Thoracic aorta endothelial cell (primary cell): Measurements from ENCODE around the gene PIK3CA. TPM values are rescaled to one million over a fixed set of nuclear protein-coding genes. Genes with fewer than 3 reads are reported as not detected.

Source experiments
- small RNA-seq: library from RNA; depleted of rRNA; stranded (forward); fragments of <200 nt; gene quantifications from one replicate; pipeline ENCODE3, GENCODE V24; 2012
- total RNA-seq: library from RNA; depleted of rRNA; stranded (reverse); fragments of >200 nt; gene quantifications from 2 replicates; pipeline ENCODE4 v1.2.3, GENCODE V29; 2012

Gene PIK3CA
- 40.2 and 42.7 TPM in 2 replicates for total RNA-seq

GRCh38 chr3:179147873-179148615 lies at the start of gene PIK3CA:
Gene PIK3CA (plus strand): TSS chr3:179148357. CDS start chr3:179198826, 50,469 bp downstream.

GRCh38 chr3:179250803-179251476 lies 102.8 kb downstream of the PIK3CA start, which contains the start of gene KCNMB3:
Gene KCNMB3 (minus strand): TSS chr3:179251114. CDS start chr3:179250990, 124 bp downstream.

Small RNAs within 50 kb of the gene (small RNA-seq; reads per million reads assigned to genes)
- gene RF00402 = not detected

Other genes starting within 250 kb of the PIK3CA start
- 45.9 and 71.9 TPM in 2 replicates for gene ZMAT3, start 76.5 kb upstream of the PIK3CA start, total RNA-seq
- 1.5 and 1.6 TPM in 2 replicates for gene KCNMB3, start 102.8 kb downstream of the PIK3CA start, total RNA-seq
- 68.1 and 74.2 TPM in 2 replicates for gene ZNF639, start 174.7 kb downstream of the PIK3CA start, total RNA-seq
- gene MFN1, start 199.4 kb downstream of the PIK3CA start, total RNA-seq = 57.5 and 74.1 TPM in 2 replicates